ENCODE data around the gene GDF11.

The GDF11 gene

DNA sequence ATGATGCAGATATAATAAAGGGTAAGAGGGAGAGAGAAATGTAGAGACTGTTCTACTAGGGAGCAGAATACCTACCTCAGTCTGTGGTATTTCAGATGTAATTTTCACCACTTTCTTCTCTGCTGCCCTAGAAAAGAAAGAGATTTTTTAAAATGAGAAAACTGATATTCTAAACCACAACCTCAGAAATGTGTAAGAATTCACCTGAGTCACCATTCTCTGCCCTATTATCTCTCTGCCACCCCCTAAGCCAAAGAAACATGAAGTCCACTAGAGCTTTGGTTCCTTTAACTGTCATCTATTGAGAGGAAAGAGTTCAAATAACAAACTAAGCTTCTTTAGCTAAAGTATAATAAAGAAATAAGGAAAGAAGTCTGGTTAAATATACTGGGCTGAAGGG, 53.0 kb downstream of the GDF11 start:
- DNase-seq (ENCODE audit: low read depth, low spot score) = no peak

DNA sequence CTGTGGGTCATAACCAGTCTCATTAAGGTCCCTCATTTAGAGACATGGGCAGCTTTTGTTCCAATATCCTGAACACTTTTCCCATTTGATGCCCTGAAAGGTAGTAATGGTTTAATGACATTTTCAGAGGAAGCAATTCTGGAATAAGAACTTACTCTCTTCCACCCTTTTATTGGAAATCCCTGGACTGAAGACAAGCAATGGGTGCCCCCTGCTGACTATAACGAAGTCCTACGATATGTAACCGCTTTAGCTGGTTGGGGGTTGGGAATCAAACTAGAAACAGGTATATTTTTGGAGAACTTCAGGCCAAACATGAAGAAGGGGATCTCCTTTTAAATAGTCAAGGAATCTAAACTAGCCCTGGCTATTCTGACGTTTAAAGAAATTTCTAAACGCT, 54.1 kb downstream of the GDF11 start:
- DNase-seq (ENCODE audit: low read depth, low spot score) = no peak

DNA sequence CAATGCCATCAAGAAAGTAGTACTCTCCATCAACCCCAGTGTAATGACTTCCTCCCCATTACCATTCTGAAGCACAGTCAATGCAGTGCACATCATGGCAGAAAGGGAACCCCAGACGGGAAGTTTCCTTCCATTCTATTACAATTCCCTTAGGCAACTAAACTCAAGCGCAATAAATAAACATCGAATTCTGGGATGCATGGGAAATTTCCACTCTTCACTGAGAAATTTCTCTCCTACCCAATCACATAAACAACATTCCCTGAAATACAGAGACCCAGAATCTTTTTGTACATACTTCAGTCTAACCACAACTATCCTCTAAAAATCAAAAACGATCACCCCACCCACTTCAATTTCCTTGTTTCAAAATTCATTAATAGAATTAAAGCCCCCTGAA, 54.6 kb downstream of the GDF11 start:
- no peak for DNase-seq (ENCODE audit: low read depth, low spot score)

Data from brain pericyte (primary cell).